Sigmoid colon (tissue), 7 donors: ENCODE results near the gene TEDC2. TPM values are rescaled to one million over a fixed set of nuclear protein-coding genes. Genes with fewer than 3 reads are reported as not detected.

Experiments used
- DNase-seq: peaks from one replicate; pipeline ENCODE4 v3.0.0-alpha.2; 2019
- H3K27ac ChIP-seq, 4 donors: fragments of 200-600 bp; sonication (generic); one replicate each; pipeline ENCODE4 v1.5.1; 2016 to 2019; ENCODE audit warnings: mild to moderate bottlenecking in 1 of 4
- H3K27me3 ChIP-seq, 3 donors: fragments of 200-600 bp; sonication (generic); one replicate each; pipeline ENCODE4 v1.5.1; 2019; ENCODE audit warnings: mild to moderate bottlenecking in 1 of 3
- H3K36me3 ChIP-seq, 4 donors: fragments of 200-600 bp; sonication (generic); one replicate each; pipeline ENCODE4 v1.5.1; 2016 to 2019
- H3K4me1 ChIP-seq, 4 donors: fragments of 200-600 bp; sonication (generic); one replicate each; pipeline ENCODE4 v1.5.1; 2017 to 2019
- H3K4me3 ChIP-seq, 4 donors: fragments of 200-600 bp; sonication (generic); one replicate each; pipeline ENCODE4 v1.5.1; 2017 to 2019; ENCODE audit warnings: mild to moderate bottlenecking in 2 of 4, moderate library complexity in 1 of 4
- H3K9me3 ChIP-seq, 4 donors: fragments of 200-600 bp in 3 of 4; sonication (generic) in 3 of 4; one replicate each; pipeline versions ENCODE4 v1.5.1 to v1.6.1; 2013 to 2019
- CTCF ChIP-seq, 4 experiments: fragments of 450-650 bp in 3 of 4; fragments of 200-600 bp in 1 of 4; IDR thresholded peaks; one replicate each; pipeline ENCODE4 v1.5.1; 2016 to 2019; ENCODE audit warnings: antibody characterized with exemption in 4 of 4, mild to moderate bottlenecking in 3 of 4, moderate library complexity in 2 of 4
- EP300 ChIP-seq, 4 donors: sonication (generic); formaldehyde crosslinking; IDR thresholded peaks; one replicate each; pipeline ENCODE4 v1.6.1; 2017; ENCODE audit warnings: antibody characterized with exemption in 4 of 4
- POLR2A ChIP-seq, 2 donors: fragments of 450-650 bp; IDR thresholded peaks; one replicate each; pipeline ENCODE4 v1.6.1; 2016; ENCODE audit warnings: antibody characterized with exemption in 2 of 2, mild to moderate bottlenecking in 2 of 2, moderate library complexity in 2 of 2
- POLR2AphosphoS5 ChIP-seq, 4 donors: sonication (generic); formaldehyde crosslinking; IDR thresholded peaks; one replicate each; pipeline ENCODE4 v1.6.1; 2017; ENCODE audit warnings: antibody characterized with exemption in 4 of 4
- WGBS, 2 donors: extraction: QIAGEN DNeasy Blood & Tissue Kit; methylation state at CpG; one replicate each; pipeline ENCODE4 v1.1.7; 2013; 5-methylcytosine and 5-hydroxymethylcytosine counted together
- intact Hi-C: fragments of 100-400 bp; cut with DNase I; formaldehyde crosslinking; loops from one replicate; pipeline ENCODE4 v1.15.1; 2023
- polyA plus RNA-seq, 3 donors: library from polyadenylated mRNA; stranded (reverse); fragments of 200-250 nt; gene quantifications; one replicate each; pipeline ENCODE4 v1.2.3, GENCODE V29; 2013
- total RNA-seq, 4 donors: library from RNA; depleted of rRNA; stranded (reverse); fragments of >200 nt; gene quantifications; one replicate each; pipeline ENCODE4 v1.1.0, GENCODE V29; 2016
- donor health status: healthy with polysubstance abuse.
- donor health status: Bipolar disorder and iron deficiency.
- donor health status: healthy.

The TEDC2 gene
- total and polyA plus RNA-seq, 7 donors = 0.60 to 10.6 (median 5.3) TPM; not detected in 3

- no peak for DNase-seq
- no peaks in the 10 kb centered on the region for H3K9me3 ChIP-seq
- no peak for TF ChIP-seq CTCF (IDR thresholded peaks at IDR 0.05)
- no peak for TF ChIP-seq EP300 (IDR thresholded peaks at IDR 0.05)
- TF ChIP-seq POLR2A (IDR thresholded peaks at IDR 0.05) = no peak
- no peak for TF ChIP-seq POLR2AphosphoS5 (IDR thresholded peaks at IDR 0.05)
- intact Hi-C loops = no loop called here
- H3K36me3 ChIP-seq = peaks cover 0 to 32% (median 3%) of the 10 kb centered on the region in 4 donors
- H3K27me3 ChIP-seq = no peaks in the 10 kb centered on the region
- H3K27ac ChIP-seq = no peak overlapping the region
- H3K4me3 ChIP-seq = no peak overlapping the region
- WGBS, 2 donors = 92 to 94% methylated on average over 6 of the region's 6 CpGs
- H3K4me1 ChIP-seq = peaks cover 0 to 18% (median 11%) of the 10 kb centered on the region in 4 donors
Observed at GRCh38 chr16:2493605-2494004, 33.7 kb downstream of the TEDC2 start.

DNA sequence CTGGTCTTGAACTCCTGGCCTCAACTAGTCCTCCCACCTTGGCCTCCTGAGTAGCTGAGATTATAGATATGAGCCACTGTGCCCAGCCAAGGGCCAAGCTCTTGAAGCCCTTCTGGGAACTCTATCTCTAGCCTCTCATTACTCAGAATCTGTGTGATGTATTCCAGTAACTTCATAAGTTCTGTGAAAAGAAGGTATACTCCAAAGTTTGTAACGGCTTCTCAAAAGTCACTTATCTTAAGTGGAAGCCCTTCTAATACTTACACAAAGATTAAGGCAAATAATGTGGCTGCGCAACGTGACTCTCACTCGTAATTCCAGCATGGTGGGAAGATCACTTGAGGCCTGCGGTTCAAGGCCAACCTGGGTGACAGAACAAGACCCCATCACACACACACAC lies 34.7 kb downstream of the TEDC2 start:
- 94 to 97% methylated on average over 5 of the region's 5 CpGs for WGBS, 2 donors
- no peaks in the 10 kb centered on the region for H3K9me3 ChIP-seq
- H3K4me3 ChIP-seq = no peak overlapping the region
- DNase-seq = no peak
- H3K36me3 ChIP-seq = peaks cover 0 to 34% (median 7%) of the 10 kb centered on the region in 4 donors
- TF ChIP-seq POLR2A (IDR thresholded peaks at IDR 0.05) (no peak), CTCF (IDR thresholded peaks at IDR 0.05) (no peak), EP300 (IDR thresholded peaks at IDR 0.05) (no peak)
- H3K4me1 ChIP-seq = peaks cover 0 to 20% (median 11%) of the 10 kb centered on the region in 4 donors
- intact Hi-C loops = no loop called here
- H3K27ac ChIP-seq = no peak overlapping the region
- H3K27me3 ChIP-seq = no peaks in the 10 kb centered on the region

DNA sequence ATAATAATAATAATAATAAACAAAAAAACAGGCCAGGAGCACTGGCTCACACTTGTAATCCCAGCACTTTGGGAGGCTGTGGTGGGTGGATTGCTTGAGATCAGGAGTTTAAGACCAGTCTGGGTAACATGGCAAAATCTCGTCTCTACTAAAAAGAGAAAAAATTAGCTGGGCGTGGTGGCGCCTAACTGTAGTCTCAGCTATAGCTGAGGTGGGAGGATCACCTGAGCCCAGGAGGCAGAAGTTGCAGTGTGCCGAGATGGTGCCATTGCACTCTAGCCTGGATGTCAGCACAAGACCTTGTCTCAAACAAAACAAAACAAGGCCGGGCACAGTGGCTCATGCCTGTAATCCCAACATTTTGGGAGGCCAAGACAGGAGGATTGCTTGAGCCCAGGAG lies 35.1 kb downstream of the TEDC2 start:
- H3K4me1 ChIP-seq = peaks cover 0 to 20% (median 11%) of the 10 kb centered on the region in 4 donors
- H3K9me3 ChIP-seq = no peaks in the 10 kb centered on the region
- H3K27ac ChIP-seq = no peak overlapping the region
- WGBS, 2 donors = 95% methylated on average over 5 of the region's 5 CpGs
- intact Hi-C loops = no loop called here
- DNase-seq = no peak
- no peak overlapping the region for H3K4me3 ChIP-seq
- no peak for TF ChIP-seq CTCF (IDR thresholded peaks at IDR 0.05)
- no peak for TF ChIP-seq POLR2AphosphoS5 (IDR thresholded peaks at IDR 0.05)
- no peak for TF ChIP-seq POLR2A (IDR thresholded peaks at IDR 0.05)
- TF ChIP-seq EP300 (IDR thresholded peaks at IDR 0.05) = no peak
- H3K36me3 ChIP-seq = peaks cover 0 to 36% (median 7%) of the 10 kb centered on the region in 4 donors
- H3K27me3 ChIP-seq = no peaks in the 10 kb centered on the region

GRCh38 chr16:2496223-2497115 lies 36.6 kb downstream of the TEDC2 start:
- intact Hi-C loops = no loop called here
- TF ChIP-seq POLR2A (IDR thresholded peaks at IDR 0.05) (no peak), POLR2AphosphoS5 (IDR thresholded peaks at IDR 0.05) (no peak)
- Histone ChIP-seq H3K9me3 (no peaks in the 10 kb centered on the region), H3K4me3 (no peak overlapping the region), H3K27me3 (no peaks in the 10 kb centered on the region), H3K4me1 (peaks cover 0 to 28% (median 18%) of the 10 kb centered on the region in 4 donors), H3K36me3 (peaks cover 0 to 29% (median 7%) of the 10 kb centered on the region in 4 donors), H3K27ac (peak overlapping the region in 2 of 4 donors; percentile 20 to 27)
- WGBS, 2 donors = 96% methylated on average over 62 of the region's 62 CpGs
- no peak for DNase-seq

DNA sequence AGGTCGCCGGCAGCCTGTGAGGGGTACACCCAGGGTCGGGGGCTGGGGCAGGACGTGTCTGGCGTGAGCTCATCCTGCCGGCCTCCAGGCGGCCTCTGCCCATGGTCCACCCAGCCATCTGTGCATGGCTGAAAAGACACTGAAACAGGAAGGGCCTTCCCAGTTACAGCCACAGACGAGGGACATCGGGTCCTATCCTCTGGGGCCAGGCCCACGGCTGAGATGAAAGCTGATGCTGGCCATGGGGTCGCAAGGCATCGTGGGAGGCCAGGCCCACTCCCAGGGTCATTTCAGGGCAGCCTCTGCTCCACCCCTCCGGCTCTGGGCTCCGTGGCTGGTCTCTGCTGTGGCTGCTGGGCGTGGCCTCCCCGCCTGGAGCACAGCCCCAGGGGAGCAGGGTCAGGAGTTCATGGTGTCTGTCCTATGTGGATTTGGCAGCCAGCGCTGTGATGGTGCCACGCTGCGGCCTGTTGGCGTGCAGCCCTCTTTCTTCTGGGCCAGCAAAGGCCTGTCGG lies 37.3 kb downstream of the TEDC2 start:
- TF ChIP-seq POLR2AphosphoS5 (IDR thresholded peaks at IDR 0.05) (no peak), CTCF (IDR thresholded peaks at IDR 0.05) (no peak), POLR2A (IDR thresholded peaks at IDR 0.05) (no peak), EP300 (IDR thresholded peaks at IDR 0.05) (no peak)
- Histone ChIP-seq H3K27me3 (no peaks in the 10 kb centered on the region), H3K36me3 (peaks cover 0 to 29% (median 7%) of the 10 kb centered on the region in 4 donors), H3K9me3 (no peaks in the 10 kb centered on the region), H3K4me3 (no peak overlapping the region), H3K4me1 (peaks cover 0 to 35% (median 25%) of the 10 kb centered on the region in 4 donors), H3K27ac (peak overlapping the region in 3 of 4 donors; percentile 16 to 27 (median 20))
- intact Hi-C loops = no loop called here
- DNase-seq = no peak
- 43 to 66% methylated on average over 21 of the region's 21 CpGs for WGBS, 2 donors
